PFSK-1 (cell line): ENCODE measurements around the gene DISP1.

Source experiments
- FOXP2 ChIP-seq: optimal IDR thresholded peaks from 2 replicates; pipeline ENCODE3; 2011; ENCODE audit warnings: borderline replicate concordance, control low read depth, inconsistent platforms; ENCODE audit not compliant: insufficient read depth; ENCODE audit errors: extremely low read length, extremely low read depth
- POLR2AphosphoS5 ChIP-seq: IDR thresholded peaks from 2 replicates; pipeline ENCODE4 v1.6.1; 2012; ENCODE audit warnings: low read depth, mild to moderate bottlenecking, control low read depth, low read length, moderate library complexity
- REST ChIP-seq, 2 experiments: IDR thresholded peaks; 2 replicates each; pipeline versions ENCODE4 v1.6.1 to v1.8.0; 2011 to 2012; ENCODE audit warnings: low read depth in 2 of 2, low read length in 2 of 2, control low read depth in 1 of 2, inconsistent platforms in 1 of 2, mild to moderate bottlenecking in 1 of 2, moderate library complexity in 1 of 2; ENCODE audit not compliant: insufficient read depth in 1 of 2
- SIN3A ChIP-seq: IDR thresholded peaks from 2 replicates; pipeline ENCODE4 v1.6.1; 2012; ENCODE audit warnings: mild to moderate bottlenecking, low read length, moderate library complexity, borderline replicate concordance; ENCODE audit not compliant: insufficient read depth
- TAF1 ChIP-seq: IDR thresholded peaks from 2 replicates; pipeline ENCODE4 v1.6.1; 2012; ENCODE audit warnings: low read length, control low read depth, borderline replicate concordance; ENCODE audit not compliant: insufficient read depth

DISP1 gene

GRCh38 chr1:222792744-222793143, 22.1 kb upstream of the DISP1 start:
- TF ChIP-seq REST (IDR thresholded peaks at IDR 0.05; ENCODE audit: insufficient read depth in 1 of 2, low read depth in 2 of 2, low read length in 2 of 2): no peak
- TF ChIP-seq FOXP2: no peak
- TF ChIP-seq POLR2AphosphoS5: no peak
- no peak for TF ChIP-seq TAF1
- no peak for TF ChIP-seq SIN3A

- TF ChIP-seq SIN3A (no peak), TAF1 (no peak), POLR2AphosphoS5 (no peak), FOXP2 (no peak), REST (IDR thresholded peaks at IDR 0.05; ENCODE audit: insufficient read depth in 1 of 2, low read depth in 2 of 2, low read length in 2 of 2) (no peak)
Measured at GRCh38 chr1:222794656-222795474, 20.0 kb upstream of the DISP1 start.

- TF ChIP-seq REST (IDR thresholded peaks at IDR 0.05; ENCODE audit: insufficient read depth in 1 of 2, low read depth in 2 of 2, low read length in 2 of 2) (no peak), POLR2AphosphoS5 (no peak), FOXP2 (no peak), SIN3A (no peak), TAF1 (no peak)
Measured at GRCh38 chr1:222798116-222798515, 16.7 kb upstream of the DISP1 start.

- TF ChIP-seq TAF1 (no peak), SIN3A (no peak), REST (IDR thresholded peaks at IDR 0.05; ENCODE audit: insufficient read depth in 1 of 2, low read depth in 2 of 2, low read length in 2 of 2) (no peak), FOXP2 (no peak), POLR2AphosphoS5 (no peak)
Measured at GRCh38 chr1:222798975-222799374, 15.9 kb upstream of the DISP1 start.
